ENCODE results near the gene BMP10.

Gene BMP10

DNA sequence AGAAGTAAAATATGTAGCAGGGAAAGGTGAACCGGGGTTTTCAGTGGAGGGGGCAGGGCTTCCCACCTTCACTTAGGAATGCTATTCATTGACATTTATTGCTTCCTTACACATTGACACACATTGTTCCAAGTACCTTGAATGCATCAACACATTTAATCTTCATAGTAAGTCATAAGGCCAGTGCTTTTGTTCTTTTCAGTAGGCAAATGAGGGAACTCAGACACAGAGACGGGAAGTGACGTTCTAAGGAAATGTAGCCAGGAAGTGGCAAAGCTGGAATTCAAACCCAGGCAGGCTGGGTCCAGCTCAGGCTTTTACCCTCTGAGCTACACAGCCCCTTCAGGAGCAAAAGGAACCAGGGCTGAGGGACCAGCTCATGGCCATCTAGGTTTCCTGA lies 20.7 kb downstream of the BMP10 start:
- DNase-seq = no peak
- ATAC-seq = no peak

DNA sequence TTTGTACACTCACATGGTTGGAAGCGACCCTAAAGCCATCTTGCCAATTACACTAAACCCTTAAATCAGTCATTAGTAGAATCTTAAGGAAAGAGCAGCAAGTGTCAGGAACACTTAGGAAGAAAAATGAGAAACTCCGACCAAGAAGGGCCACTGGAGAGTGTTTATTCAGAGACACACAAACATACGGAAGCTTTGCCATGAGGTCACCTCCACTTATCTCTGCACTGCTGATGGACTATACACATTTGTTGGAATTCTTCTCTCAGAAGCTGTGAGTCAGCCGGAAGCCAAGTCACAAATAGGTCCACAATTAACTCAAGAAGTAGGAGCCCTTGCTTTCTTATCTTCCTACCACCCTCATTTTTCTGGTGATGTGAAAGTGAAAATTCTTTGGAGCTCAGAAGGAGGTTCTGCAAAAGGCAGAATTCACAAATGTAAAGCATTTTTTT lies 21.6 kb downstream of the BMP10 start:
- DNase-seq (no peak), ATAC-seq (no peak)

DNA sequence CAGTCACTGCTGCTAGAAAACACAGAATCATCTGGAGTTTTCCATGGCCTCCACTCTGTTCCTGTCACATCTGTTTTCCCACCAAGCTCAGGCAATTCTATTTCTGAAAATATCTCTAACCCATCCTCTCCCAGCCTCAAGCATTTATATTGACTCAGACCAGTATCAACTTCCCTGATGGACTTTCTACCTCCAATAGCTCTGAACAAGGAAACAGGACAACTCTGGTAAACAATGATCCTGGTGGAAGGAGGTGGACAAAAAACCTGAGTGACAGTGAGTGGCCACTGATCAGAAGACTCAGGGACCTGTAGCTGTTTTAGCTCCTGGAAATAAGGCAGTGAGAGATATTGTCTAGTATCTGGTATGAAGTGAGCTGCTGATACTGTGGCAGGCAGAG lies 23.4 kb downstream of the BMP10 start:
- no peak for ATAC-seq
- DNase-seq = no peak

- no peak for DNase-seq
- ATAC-seq = no peak
Observed at GRCh38 chr2:68846091-68846490, 25.1 kb downstream of the BMP10 start.

DNA sequence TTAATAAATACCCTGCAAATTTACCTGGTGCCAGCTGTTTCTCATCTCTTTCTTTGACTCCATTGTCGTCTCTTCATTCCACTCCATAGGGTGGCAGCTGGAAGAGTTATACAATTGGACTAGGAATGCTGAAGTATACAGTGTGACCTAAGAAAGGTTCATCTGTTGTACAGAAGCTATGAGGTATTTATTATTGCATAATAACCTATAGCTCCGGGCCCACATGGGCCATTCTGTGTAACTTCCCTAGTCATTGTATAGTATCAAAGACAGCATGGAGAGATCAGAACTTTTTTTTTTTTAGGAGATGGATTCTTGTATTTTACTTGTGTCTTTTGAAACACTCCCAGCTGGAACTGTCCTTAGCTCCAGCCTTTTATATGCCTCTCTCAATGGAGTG lies 26.2 kb downstream of the BMP10 start:
- ATAC-seq (no peak), DNase-seq (no peak)

DNA sequence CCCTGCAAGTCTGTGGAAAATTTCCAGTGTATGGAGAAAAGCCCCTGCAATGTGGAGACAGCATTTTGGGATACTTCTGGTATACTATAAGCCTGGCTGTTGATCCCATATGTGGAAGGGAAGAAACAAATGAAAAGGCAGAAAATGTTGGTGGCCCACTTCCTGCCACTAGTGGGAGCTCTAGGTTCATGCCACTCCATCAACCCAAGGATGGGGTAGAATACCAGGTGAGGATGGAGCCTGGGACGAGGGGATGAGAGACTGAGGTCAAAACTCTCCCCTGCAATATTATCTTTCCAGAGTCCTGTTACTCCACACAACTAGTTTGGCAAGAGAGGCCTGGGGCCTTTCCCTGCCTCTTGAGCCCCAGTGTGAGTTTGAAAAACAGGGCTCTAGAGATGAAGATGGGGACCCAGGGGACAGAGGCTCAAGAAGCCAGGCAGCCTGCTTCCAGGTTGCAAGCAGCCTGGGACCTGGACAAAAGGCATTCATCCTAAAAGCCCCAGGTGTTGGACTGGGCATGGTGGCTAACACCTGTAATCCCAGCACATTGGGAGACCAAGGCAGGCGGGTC lies 31.9 kb downstream of the BMP10 start:
- no peak for ATAC-seq
- DNase-seq = peak; percentile 56

GRCh38 chr2:68838641-68839040 lies 32.6 kb downstream of the BMP10 start:
- DNase-seq = no peak
- ATAC-seq = no peak

DNA sequence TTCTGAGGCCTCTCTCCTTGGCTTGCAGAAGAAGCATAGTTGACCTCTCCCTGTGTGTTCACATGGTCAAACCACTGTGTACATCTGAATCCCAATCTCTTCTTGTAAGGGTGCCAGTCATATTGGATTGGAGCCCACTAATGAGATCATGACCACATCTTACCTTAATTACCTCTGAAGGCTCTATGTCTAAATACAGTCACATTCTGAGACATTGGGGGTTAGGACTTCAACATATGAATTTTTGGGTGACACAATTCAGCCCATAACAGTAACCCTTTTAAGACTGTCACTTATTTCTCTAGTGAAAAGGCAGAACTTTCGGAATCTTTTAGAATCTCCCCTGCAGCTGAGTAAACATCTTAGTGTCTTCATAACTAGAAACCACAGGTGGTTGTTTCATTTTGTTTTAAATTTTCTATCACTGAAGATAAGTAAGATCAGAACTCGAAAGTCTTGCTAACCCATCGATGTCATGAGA lies 33.3 kb downstream of the BMP10 start:
- DNase-seq = no peak
- peak; percentile 61 for ATAC-seq

GRCh38 chr2:68837164-68837860 lies 33.9 kb downstream of the BMP10 start:
- DNase-seq (peak; percentile 83), ATAC-seq (no peak)

- ATAC-seq = no peak
- DNase-seq = no peak
Observed at GRCh38 chr2:68835621-68836020, 35.6 kb downstream of the BMP10 start.

DNA sequence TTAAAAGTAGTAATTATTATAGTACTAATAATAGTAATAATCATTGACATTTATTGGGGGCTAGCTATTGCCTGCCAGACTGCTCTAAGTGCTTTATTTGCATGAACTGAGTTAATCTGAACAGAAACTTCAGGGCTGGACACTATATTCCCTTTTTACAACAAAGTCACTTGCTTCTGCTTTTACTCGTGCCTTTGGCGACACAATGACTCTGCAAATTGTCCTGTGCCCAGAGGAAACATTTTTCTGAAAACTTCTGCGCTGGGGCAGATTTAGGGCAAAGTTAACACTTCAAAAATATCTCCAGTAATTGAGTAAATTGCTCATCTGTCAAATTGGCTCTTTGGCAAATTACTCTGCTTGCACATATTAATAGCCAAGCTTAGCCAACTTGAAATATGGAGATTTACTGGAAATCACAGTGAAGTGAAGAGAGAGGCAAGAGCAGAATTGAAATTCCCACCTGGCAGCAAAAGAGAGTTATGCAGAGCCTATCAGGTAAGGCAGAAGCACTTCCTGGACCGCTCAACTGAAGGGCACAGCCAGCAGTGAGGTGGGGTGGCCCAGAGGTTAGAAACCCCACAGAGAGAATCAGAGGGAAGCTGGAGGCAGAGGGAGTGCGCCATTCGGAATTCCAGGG lies 36.3 kb downstream of the BMP10 start:
- ATAC-seq = no peak
- DNase-seq = no peak

GRCh38 chr2:68833162-68833561 lies 38.0 kb downstream of the BMP10 start:
- DNase-seq (no peak), ATAC-seq (no peak)

- peak; percentile 94 for ATAC-seq
- DNase-seq = peak; percentile 72
Observed at GRCh38 chr2:68832233-68832869, 38.8 kb downstream of the BMP10 start.

DNA sequence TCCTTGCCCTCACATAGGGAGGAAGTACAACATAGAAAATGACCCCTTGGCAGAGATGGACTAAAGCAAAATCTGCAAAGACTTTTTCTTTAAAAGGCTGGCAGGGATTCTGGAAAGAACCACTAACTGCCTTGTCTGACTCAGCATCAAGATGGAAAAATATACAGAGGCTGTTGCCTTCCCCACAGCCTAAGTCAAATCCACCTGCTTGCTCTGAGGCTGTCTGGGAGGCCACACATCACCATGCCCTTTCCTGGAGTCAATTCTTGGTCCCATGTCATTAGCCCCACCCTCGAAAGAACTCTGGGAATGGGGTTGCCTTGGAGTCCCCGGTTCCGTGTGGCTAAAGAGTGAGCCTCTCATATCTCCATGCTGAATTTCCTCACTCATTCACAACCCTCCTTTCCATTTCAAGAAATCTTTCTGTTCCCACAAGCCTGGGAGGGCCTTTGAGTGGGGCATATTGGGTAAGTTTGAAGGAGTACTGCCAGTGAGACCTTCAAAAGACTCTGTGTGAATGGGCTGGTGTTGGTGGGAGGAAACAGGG lies 39.4 kb downstream of the BMP10 start:
- ATAC-seq (peak; percentile 20), DNase-seq (no peak)

DNA sequence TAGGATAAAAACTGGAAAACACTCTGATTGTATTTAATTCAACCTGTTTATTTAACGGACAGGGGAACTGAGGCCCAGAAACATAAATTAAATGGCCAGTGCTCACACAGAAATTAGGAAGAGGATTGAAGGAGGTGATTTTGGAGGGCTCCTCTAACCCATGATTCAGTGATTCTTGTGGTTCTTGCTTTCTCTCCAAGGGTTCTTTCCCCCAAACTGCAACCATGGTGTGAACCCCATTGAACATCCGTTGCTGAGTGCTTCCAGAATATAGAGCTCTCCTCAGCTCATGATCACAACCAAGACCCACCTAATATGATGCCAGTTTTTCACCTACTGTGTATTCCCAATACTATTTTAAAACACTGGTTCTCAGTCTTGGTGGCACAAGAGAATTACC lies 41.4 kb downstream of the BMP10 start:
- ATAC-seq = no peak
- no peak for DNase-seq

GRCh38 chr2:68828887-68829708 lies 42.1 kb downstream of the BMP10 start:
- ATAC-seq = peak; percentile 19

GRCh38 chr2:68827666-68828065 lies 43.5 kb downstream of the BMP10 start:
- DNase-seq (no peak), ATAC-seq (no peak)

More at GRCh38 chr2:68828887-68829708, 42.1 kb downstream of the BMP10 start:
- DNase-seq = peak; percentile 61

DNA sequence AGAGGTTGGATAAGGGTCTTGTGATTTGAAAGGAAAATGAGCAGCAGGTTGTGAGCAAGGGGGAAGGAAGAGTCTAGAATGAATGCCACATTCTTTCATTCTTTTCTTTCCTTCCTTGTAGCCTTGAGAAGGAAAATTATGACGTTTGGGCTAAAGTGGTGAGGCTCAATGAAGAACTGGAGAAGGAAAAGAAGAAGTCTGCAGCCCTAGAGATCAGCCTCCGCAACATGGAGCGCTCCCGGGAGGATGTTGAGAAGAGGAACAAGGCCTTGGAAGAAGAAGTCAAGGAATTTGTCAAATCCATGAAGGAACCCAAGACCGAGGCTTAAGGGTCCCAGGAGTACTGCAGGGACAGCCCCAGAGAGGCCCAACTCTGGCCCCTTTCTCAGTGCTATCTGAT lies 45.3 kb downstream of the BMP10 start:
- DNase-seq (no peak), ATAC-seq (no peak)

- no peak for DNase-seq
- ATAC-seq = no peak
Observed at GRCh38 chr2:68824831-68825230, 46.4 kb downstream of the BMP10 start.

DNA sequence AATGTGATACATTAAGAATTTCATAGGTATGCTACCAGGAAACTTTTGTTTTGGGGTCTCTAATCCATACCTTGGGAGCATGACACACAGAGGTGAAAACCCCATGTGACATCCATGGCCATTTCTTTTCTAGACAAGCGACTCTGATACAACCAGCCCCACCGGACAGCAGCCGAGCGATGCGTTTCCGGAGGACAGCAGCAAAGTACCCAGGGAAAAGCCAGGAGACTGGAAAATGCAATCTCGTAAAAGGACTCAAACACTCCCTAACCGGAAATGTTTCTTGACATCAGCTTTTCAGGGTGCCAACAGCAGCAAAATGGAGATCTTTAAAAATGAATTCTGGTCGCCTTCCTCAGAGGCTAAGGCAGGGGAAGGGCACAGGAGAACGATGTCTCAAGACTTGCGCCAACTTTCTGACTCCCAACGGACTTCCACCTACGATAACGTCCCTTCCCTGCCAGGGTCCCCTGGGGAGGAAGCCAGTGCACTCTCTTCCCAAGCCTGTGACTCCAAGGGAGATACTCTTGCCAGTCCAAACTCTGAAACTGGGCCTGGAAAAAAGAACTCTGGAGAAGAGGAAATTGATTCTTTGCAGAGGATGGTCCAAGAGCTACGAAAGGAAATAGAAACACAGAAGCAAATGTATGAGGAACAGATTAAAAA lies 48.9 kb downstream of the BMP10 start:
- ATAC-seq = no peak
- no peak for DNase-seq

DNA sequence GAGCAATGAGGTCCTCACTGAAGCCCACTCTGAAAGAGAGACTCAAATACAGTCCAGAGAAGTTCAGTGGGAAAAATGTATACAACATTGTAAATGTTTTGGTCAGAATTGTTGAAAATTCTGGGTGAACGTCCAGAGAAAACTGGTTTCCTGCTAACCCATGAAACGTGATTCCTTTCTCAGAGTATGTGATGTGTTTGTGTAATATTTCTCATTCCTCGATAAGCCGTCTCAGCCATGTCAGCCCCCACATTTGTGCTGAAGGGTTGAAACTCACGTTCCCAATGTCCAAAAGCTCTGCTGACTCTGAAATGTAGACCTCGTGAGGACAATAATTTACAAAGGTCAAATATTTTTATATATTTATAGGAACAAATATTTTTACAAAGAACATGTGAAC lies 51.6 kb downstream of the BMP10 start:
- DNase-seq (no peak), ATAC-seq (no peak)

Data from stimulated activated naive CD8-positive, alpha-beta T cell treated with anti-CD3 and anti-CD28 coated beads, Interleukin-15, Interleukin-2, amounts not matched to agents 100 U/mL and 50 U/mL, for 24 hours (primary cell).